GM12878 (cell line): ENCODE data around the gene PKP2. TPM values are rescaled to one million over a fixed set of nuclear protein-coding genes. Genes with fewer than 3 reads are reported as not detected.

Experiments
- ATAC-seq: fragments of 200-7000 bp; cut with Tn5 transposase; 3 replicates; pipeline ENCODE4 v1.9.1; 2020; ENCODE audit warnings: mild to moderate bottlenecking, moderate library complexity
- BruUV-seq: library from RNA; stranded (reverse); fragments of 400-500 nt; replicated peaks from 2 replicates; lab custom pipeline; 2021; lab: Mats Ljungman, UMichigan
- CTCF ChIA-PET: fragments of 300-600 bp; sonication (Branson Sonifier 250); formaldehyde crosslinking; extraction: SDS; loops from one replicate; lab custom pipeline; 2021; ENCODE audit warnings: inconsistent platforms; lab: Yijun Ruan, JAX
- POLR2A ChIA-PET: fragments of 350-600 bp; formaldehyde crosslinking; extraction: SDS; loops from one replicate; lab custom pipeline; 2021; ENCODE audit warnings: inconsistent platforms; lab: Charles Lee
- RAD21 ChIA-PET: fragments of 300-600 bp; sonication (Branson Sonifier 250); formaldehyde crosslinking; loops from one replicate; lab custom pipeline; 2023; ENCODE audit warnings: antibody characterized with exemption; ENCODE audit not compliant: unreplicated experiment; lab: Charles Lee
- SMC1A ChIA-PET: fragments of 300-600 bp; sonication (Branson Sonifier 250); formaldehyde crosslinking; loops from one replicate; lab custom pipeline; 2023; ENCODE audit not compliant: unreplicated experiment, uncharacterized antibody; lab: Charles Lee
- DNase-seq: peaks from one replicate; pipeline ENCODE4 v3.0.0-alpha.2; 2011; ENCODE audit warnings: low read depth, low spot score
- FAIRE-seq: peaks from 3 replicates; lab custom pipeline; 2011; peaks lifted over from hg19 to GRCh38; lab: Jason Lieb, UNC
- H2AFZ ChIP-seq: 2 replicates; pipeline ENCODE4 v1.6.0; 2011; ENCODE audit warnings: low read depth, low read length, control low read depth; ENCODE audit not compliant: control insufficient read depth
- H3K27ac ChIP-seq: 2 replicates; pipeline ENCODE4 v1.5.1; 2011; ENCODE audit warnings: control low read depth; ENCODE audit not compliant: control insufficient read depth, insufficient read depth
- H3K27me3 ChIP-seq, 2 experiments: replicated peaks in 1 of 2; 2 replicates each; pipeline versions ENCODE4 v1.6.0 to v1.6.1; 2011; ENCODE audit warnings: low read length in 1 of 2; ENCODE audit not compliant: control insufficient read depth in 2 of 2, insufficient read depth in 2 of 2
- H3K36me3 ChIP-seq, 2 experiments: 2 replicates each; pipeline ENCODE4 v1.5.1; 2011; ENCODE audit warnings: low read length in 1 of 2; ENCODE audit not compliant: control insufficient read depth in 2 of 2, insufficient read depth in 2 of 2
- H3K4me1 ChIP-seq: 2 replicates; pipeline ENCODE4 v1.6.1; 2011; ENCODE audit warnings: mild to moderate bottlenecking, low read length, moderate library complexity, mixed read lengths; ENCODE audit not compliant: control insufficient read depth, insufficient read depth
- H3K4me2 ChIP-seq: 2 replicates; pipeline ENCODE4 v1.6.0; 2011; ENCODE audit warnings: control low read depth; ENCODE audit not compliant: control insufficient read depth, insufficient read depth
- H3K4me3 ChIP-seq: fragments of 200-600 bp; sonication (generic); 2 replicates; pipeline ENCODE4 v1.5.1; 2016
- H3K79me2 ChIP-seq: 2 replicates; pipeline ENCODE4 v1.6.0; 2011; ENCODE audit warnings: low read length; ENCODE audit not compliant: control insufficient read depth, insufficient read depth
- H3K9ac ChIP-seq: 2 replicates; pipeline ENCODE4 v1.8.0; 2011; ENCODE audit warnings: low read length, control low read depth, mixed read lengths; ENCODE audit not compliant: control insufficient read depth, insufficient read depth
- H3K9me3 ChIP-seq: replicated peaks from 3 replicates; pipeline ENCODE4 v1.5.1; 2011; ENCODE audit warnings: mild to moderate bottlenecking, low read length; ENCODE audit not compliant: control insufficient read depth, insufficient read depth
- H4K20me1 ChIP-seq: 2 replicates; pipeline ENCODE4 v1.6.0; 2011; ENCODE audit not compliant: control insufficient read depth, insufficient read depth
- CHD4 ChIP-seq: fragments of 200-600 bp; sonication (generic); IDR thresholded peaks from 2 replicates; pipeline ENCODE4 v1.6.1; 2016; ENCODE audit warnings: mild to moderate bottlenecking
- MYB ChIP-seq: fragments of 150-350 bp; IDR thresholded peaks from 2 replicates; pipeline ENCODE4 v1.6.1; 2014; ENCODE audit warnings: mild to moderate bottlenecking, low read depth, low read length, borderline replicate concordance
- POU2F2 ChIP-seq: IDR thresholded peaks from 3 replicates; pipeline ENCODE4 v1.6.1; 2011; ENCODE audit warnings: low read depth, mild to moderate bottlenecking, low read length, borderline replicate concordance
- RB1 ChIP-seq: fragments of 450-650 bp; formaldehyde crosslinking; IDR thresholded peaks from 2 replicates; pipeline ENCODE4 v1.6.1; 2017; ENCODE audit warnings: mild to moderate bottlenecking, borderline replicate concordance
- RUNX3 ChIP-seq: IDR thresholded peaks from 2 replicates; pipeline ENCODE4 v1.6.1; 2012; ENCODE audit warnings: low read length, inconsistent platforms
- STAT3 ChIP-seq: IDR thresholded peaks from 2 replicates; pipeline ENCODE4 v1.6.1; 2011; ENCODE audit warnings: low read depth, low read length, improper control_type of control experiment
- SUPT20H ChIP-seq: IDR thresholded peaks from 2 replicates; pipeline ENCODE4 v1.6.1; 2011; ENCODE audit warnings: low read depth, mild to moderate bottlenecking, low read length, moderate library complexity, borderline replicate concordance; ENCODE audit not compliant: control insufficient read depth
- TBL1XR1 ChIP-seq: IDR thresholded peaks from 2 replicates; pipeline ENCODE4 v1.6.1; 2012; ENCODE audit warnings: low read depth, low read length, improper control_type of control experiment
- ZSCAN29 ChIP-seq: fragments of 450-650 bp; IDR thresholded peaks from 2 replicates; pipeline ENCODE4 v1.6.1; 2017; ENCODE audit warnings: mild to moderate bottlenecking, moderate library complexity
- ZZZ3 ChIP-seq: IDR thresholded peaks from 2 replicates; pipeline ENCODE4 v1.6.1; 2011; ENCODE audit warnings: low read depth; ENCODE audit not compliant: control insufficient read depth, insufficient read length
- in situ Hi-C: fragments of 300-500 bp; cut with MboI; formaldehyde crosslinking; loops from 9 replicates; pipeline ENCODE4 v1.14.3; 2018; ENCODE audit warnings: mixed read lengths
- intact Hi-C: fragments of 100-400 bp; cut with micrococcal nuclease; formaldehyde crosslinking; loops from one replicate; pipeline ENCODE4 v1.14.2; 2022; ENCODE audit not compliant: unreplicated experiment
- polyA plus RNA-seq, 11 experiments: library from polyadenylated mRNA; depleted of rRNA in 4 of 11; unstranded in 6 of 11; stranded (reverse) in 5 of 11; fragments of >200 nt; fragmentation: Nextera tagmentation in 4 of 11; fragmentation: Illumina TruSeq in 1 of 11; extraction: Ambion mirVana in 4 of 11; extraction: Trizol in 1 of 11; gene quantifications; 1 replicate in 1 of 11; 2 replicates in 10 of 11; pipeline versions ENCODE4 v1.2.1 to v1.2.3, GENCODE V29; 2011 to 2016; ENCODE audit warnings: inconsistent platforms in 2 of 11, missing spikeins in 2 of 11, low read depth in 1 of 11
- total RNA-seq, 4 experiments: library from RNA; depleted of rRNA in 3 of 4; stranded (reverse); fragments of >200 nt in 3 of 4; fragmentation: Illumina TruSeq in 1 of 4; extraction: Trizol in 1 of 4; gene quantifications; 2 replicates each; pipeline versions ENCODE4 v1.2.1 to v1.2.3, GENCODE V29; 2013 to 2021
- TF ChIP-seq, protein P1 (sequence below): IDR thresholded peaks from 2 replicates; pipeline ENCODE4 v1.6.1; 2012; ENCODE audit warnings: low read depth, low read length, improper control_type of control experiment

The PKP2 gene
- total and polyA plus RNA-seq, 10 of the 15 experiments (the other 5 are each of a cell fraction or from before 2014, with no cell fraction given), result 0.02 to 4.1 (median 0.07) TPM; not detected in 4

DNA sequence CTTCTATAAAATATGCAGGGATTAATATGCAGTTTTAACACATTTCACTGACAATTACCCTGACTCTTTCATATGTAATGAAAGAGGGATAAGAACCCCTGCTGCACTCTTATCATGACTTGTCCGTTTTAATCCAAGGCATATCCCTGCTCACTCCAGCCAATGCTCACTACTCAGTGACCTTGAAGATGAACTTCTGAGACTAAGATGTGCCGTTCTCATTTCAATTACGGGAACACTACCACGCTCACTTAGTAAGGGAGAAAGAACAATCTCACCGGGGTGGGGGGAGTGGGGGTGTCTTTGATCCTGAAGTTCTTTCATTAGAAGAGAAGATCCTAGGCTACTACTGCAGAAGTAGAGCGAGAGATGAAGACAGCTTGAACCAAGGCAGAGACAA, 50.5 kb downstream of the PKP2 start (continued):
- TF ChIP-seq, protein P1, sequence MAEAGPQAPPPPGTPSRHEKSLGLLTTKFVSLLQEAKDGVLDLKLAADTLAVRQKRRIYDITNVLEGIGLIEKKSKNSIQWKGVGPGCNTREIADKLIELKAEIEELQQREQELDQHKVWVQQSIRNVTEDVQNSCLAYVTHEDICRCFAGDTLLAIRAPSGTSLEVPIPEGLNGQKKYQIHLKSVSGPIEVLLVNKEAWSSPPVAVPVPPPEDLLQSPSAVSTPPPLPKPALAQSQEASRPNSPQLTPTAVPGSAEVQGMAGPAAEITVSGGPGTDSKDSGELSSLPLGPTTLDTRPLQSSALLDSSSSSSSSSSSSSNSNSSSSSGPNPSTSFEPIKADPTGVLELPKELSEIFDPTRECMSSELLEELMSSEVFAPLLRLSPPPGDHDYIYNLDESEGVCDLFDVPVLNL, result no peak
- TF ChIP-seq ZSCAN29, result no peak
- no peak for TF ChIP-seq RUNX3

DNA sequence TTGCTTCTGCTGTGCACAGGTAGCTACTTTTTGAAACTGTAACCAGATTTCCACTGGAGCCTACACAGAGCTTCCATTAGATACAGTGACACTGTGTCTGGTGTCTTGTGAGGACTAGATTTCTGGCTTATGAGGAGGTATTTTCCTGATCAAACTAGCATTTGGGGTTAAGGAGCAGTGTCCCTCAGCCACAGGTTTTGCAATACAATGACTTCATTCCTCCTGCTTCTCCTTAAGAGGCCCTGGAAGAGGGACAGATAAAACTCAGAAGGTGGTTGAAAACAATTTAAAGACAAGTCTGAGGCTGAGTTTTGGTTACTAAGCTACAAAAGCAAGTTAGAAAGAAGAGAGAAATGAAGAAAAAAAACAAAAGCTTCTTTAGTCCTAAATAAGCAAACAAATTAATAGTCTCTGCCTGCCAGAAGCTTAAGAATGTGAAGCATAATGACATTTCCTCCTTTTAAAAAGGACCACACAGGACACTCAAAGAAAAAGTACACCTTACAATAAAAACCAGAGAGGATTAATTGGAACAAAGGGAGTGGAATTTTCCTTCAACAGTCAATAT, 53.0 kb downstream of the PKP2 start:
- H3K9ac ChIP-seq, result no peak overlapping the region
- ChIA-PET RAD21 (no interaction called here), POLR2A (no interaction called here), CTCF (interaction anchor here (1.1 kb wide), 1 partner anchor 13 kb away, joined by 3 read pairs; no protein-coding TSS in a partner anchor), SMC1A (no interaction called here)
- H3K9me3 ChIP-seq, result no peaks in the 10 kb centered on the region
- in situ Hi-C loops (no loop called here), intact Hi-C loops (loop anchor here (2.0 kb wide), 1 partner anchor 23 kb away; no protein-coding TSS in a partner anchor)
- no peak overlapping the region for H2AFZ ChIP-seq
- no peaks in the 10 kb centered on the region for H3K4me1 ChIP-seq
- FAIRE-seq, result no peak
- no peak overlapping the region for H3K27ac ChIP-seq
- H3K4me2 ChIP-seq, result no peak overlapping the region
- H3K4me3 ChIP-seq, result no peak overlapping the region
- DNase-seq, result no peak
- H4K20me1 ChIP-seq, result no peaks in the 10 kb centered on the region
- TF ChIP-seq ZZZ3 (no peak), CHD4 (no peak), POU2F2 (no peak), MYB (no peak), RB1 (no peak), STAT3 (no peak), TBL1XR1 (no peak), SUPT20H (no peak)
- BruUV-seq, result no TSS peak
- no peaks in the 10 kb centered on the region; a peak in 1 of 4 replicates for H3K27me3 ChIP-seq
- no peak for ATAC-seq
- no peaks in the 10 kb centered on the region for H3K79me2 ChIP-seq
- H3K36me3 ChIP-seq, result no peaks in the 10 kb centered on the region
